Ishikawa (cell line): Measurements from ENCODE around the gene CAMTA1.

Experiments
- CEBPB ChIP-seq: IDR thresholded peaks from 2 replicates; pipeline ENCODE4 v1.6.1; 2012
- EGR1 ChIP-seq: IDR thresholded peaks from 2 replicates; pipeline ENCODE4 v1.6.1; 2012
- EP300 ChIP-seq: IDR thresholded peaks from 2 replicates; pipeline ENCODE4 v1.6.1; 2012; ENCODE audit warnings: borderline replicate concordance
- FOXM1 ChIP-seq: IDR thresholded peaks from 2 replicates; pipeline ENCODE4 v1.6.1; 2012; ENCODE audit warnings: low read depth, borderline replicate concordance
- NFIC ChIP-seq: IDR thresholded peaks from 2 replicates; pipeline ENCODE4 v1.6.1; 2012
- RAD21 ChIP-seq: IDR thresholded peaks from 2 replicates; pipeline ENCODE4 v1.6.1; 2012; ENCODE audit warnings: low read depth
- TAF1 ChIP-seq: IDR thresholded peaks from 2 replicates; pipeline ENCODE4 v1.6.1; 2012; ENCODE audit warnings: low read depth, mild to moderate bottlenecking
- TCF12 ChIP-seq: IDR thresholded peaks from 2 replicates; pipeline ENCODE4 v1.6.1; 2012; ENCODE audit warnings: low read depth
- TEAD4 ChIP-seq: IDR thresholded peaks from 2 replicates; pipeline ENCODE4 v1.6.1; 2012
- YY1 ChIP-seq: IDR thresholded peaks from 2 replicates; pipeline ENCODE4 v1.6.1; 2012; ENCODE audit warnings: low read depth
- TF ChIP-seq, protein P1 (sequence below): IDR thresholded peaks from 2 replicates; pipeline ENCODE4 v1.6.1; 2012
- TF ChIP-seq, protein P2 (sequence below): IDR thresholded peaks from 2 replicates; pipeline ENCODE4 v1.6.1; 2012; ENCODE audit warnings: low read depth, mild to moderate bottlenecking

DNA sequence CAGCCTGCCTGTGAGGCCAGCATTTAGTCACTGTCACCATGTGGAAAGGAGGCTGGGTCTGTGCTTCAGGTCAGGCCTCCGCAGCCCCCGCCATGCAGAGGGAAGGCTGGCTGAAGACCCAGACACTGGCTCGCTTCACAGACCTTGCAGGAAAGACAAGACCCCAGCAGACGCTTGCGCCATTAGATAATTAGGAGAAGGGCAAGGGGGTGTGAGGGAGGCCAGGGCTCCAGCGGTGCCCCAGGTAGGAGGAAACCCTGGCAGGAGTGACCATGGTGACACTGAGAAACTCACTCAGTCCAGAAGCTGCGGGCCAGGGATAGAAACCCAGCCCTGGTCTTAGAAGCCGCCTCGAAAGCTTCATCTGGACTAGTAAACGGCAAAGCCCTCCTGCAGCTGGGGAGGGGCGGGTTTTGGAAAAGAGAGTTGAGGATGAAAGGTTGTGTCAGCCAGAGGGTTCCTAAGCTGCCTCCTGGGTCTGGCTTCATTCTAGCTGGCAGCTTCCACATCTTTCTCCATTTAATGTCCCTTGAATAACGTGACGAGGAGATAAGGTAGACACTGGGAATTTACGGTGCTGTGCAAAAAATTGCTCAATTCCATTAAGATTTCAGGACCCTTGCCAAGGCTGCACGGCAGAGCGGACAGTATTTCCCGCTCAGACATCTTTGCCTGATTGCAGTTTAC is 691.8 kb downstream of the CAMTA1 start:
- TF ChIP-seq TAF1 (no peak), TEAD4 (no peak), FOXM1 (no peak), TCF12 (no peak), NFIC (no peak), YY1 (no peak), CEBPB (no peak), EP300 (no peak), RAD21 (no peak), EGR1 (no peak)
- TF ChIP-seq, protein P1, sequence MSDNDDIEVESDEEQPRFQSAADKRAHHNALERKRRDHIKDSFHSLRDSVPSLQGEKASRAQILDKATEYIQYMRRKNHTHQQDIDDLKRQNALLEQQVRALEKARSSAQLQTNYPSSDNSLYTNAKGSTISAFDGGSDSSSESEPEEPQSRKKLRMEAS: no peak
- TF ChIP-seq, protein P2, sequence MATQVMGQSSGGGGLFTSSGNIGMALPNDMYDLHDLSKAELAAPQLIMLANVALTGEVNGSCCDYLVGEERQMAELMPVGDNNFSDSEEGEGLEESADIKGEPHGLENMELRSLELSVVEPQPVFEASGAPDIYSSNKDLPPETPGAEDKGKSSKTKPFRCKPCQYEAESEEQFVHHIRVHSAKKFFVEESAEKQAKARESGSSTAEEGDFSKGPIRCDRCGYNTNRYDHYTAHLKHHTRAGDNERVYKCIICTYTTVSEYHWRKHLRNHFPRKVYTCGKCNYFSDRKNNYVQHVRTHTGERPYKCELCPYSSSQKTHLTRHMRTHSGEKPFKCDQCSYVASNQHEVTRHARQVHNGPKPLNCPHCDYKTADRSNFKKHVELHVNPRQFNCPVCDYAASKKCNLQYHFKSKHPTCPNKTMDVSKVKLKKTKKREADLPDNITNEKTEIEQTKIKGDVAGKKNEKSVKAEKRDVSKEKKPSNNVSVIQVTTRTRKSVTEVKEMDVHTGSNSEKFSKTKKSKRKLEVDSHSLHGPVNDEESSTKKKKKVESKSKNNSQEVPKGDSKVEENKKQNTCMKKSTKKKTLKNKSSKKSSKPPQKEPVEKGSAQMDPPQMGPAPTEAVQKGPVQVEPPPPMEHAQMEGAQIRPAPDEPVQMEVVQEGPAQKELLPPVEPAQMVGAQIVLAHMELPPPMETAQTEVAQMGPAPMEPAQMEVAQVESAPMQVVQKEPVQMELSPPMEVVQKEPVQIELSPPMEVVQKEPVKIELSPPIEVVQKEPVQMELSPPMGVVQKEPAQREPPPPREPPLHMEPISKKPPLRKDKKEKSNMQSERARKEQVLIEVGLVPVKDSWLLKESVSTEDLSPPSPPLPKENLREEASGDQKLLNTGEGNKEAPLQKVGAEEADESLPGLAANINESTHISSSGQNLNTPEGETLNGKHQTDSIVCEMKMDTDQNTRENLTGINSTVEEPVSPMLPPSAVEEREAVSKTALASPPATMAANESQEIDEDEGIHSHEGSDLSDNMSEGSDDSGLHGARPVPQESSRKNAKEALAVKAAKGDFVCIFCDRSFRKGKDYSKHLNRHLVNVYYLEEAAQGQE: no peak
